Sigmoid colon (tissue), 7 donors: ENCODE data around the gene FOXR1. TPM values are rescaled to one million over a fixed set of nuclear protein-coding genes. Genes with fewer than 3 reads are reported as not detected.
"Not testable (repeated sequence)": the region's sequence is repeated elsewhere in the genome, so short reads cannot be mapped to it uniquely, and the experiment has no call there.

Experiments used
- DNase-seq: peaks from one replicate; pipeline ENCODE4 v3.0.0-alpha.2; 2019
- H3K27ac ChIP-seq, 4 donors: fragments of 200-600 bp; sonication (generic); one replicate each; pipeline ENCODE4 v1.5.1; 2016 to 2019; ENCODE audit warnings: mild to moderate bottlenecking in 1 of 4
- H3K27me3 ChIP-seq, 3 donors: fragments of 200-600 bp; sonication (generic); one replicate each; pipeline ENCODE4 v1.5.1; 2019; ENCODE audit warnings: mild to moderate bottlenecking in 1 of 3
- H3K36me3 ChIP-seq, 4 donors: fragments of 200-600 bp; sonication (generic); one replicate each; pipeline ENCODE4 v1.5.1; 2016 to 2019
- H3K4me1 ChIP-seq, 4 donors: fragments of 200-600 bp; sonication (generic); one replicate each; pipeline ENCODE4 v1.5.1; 2017 to 2019
- H3K4me3 ChIP-seq, 4 donors: fragments of 200-600 bp; sonication (generic); one replicate each; pipeline ENCODE4 v1.5.1; 2017 to 2019; ENCODE audit warnings: mild to moderate bottlenecking in 2 of 4, moderate library complexity in 1 of 4
- H3K9me3 ChIP-seq, 4 donors: fragments of 200-600 bp in 3 of 4; sonication (generic) in 3 of 4; one replicate each; pipeline versions ENCODE4 v1.5.1 to v1.6.1; 2013 to 2019
- CTCF ChIP-seq, 4 experiments: fragments of 450-650 bp in 3 of 4; fragments of 200-600 bp in 1 of 4; IDR thresholded peaks; one replicate each; pipeline ENCODE4 v1.5.1; 2016 to 2019; ENCODE audit warnings: antibody characterized with exemption in 4 of 4, mild to moderate bottlenecking in 3 of 4, moderate library complexity in 2 of 4
- EP300 ChIP-seq, 4 donors: sonication (generic); formaldehyde crosslinking; IDR thresholded peaks; one replicate each; pipeline ENCODE4 v1.6.1; 2017; ENCODE audit warnings: antibody characterized with exemption in 4 of 4
- POLR2A ChIP-seq, 2 donors: fragments of 450-650 bp; IDR thresholded peaks; one replicate each; pipeline ENCODE4 v1.6.1; 2016; ENCODE audit warnings: antibody characterized with exemption in 2 of 2, mild to moderate bottlenecking in 2 of 2, moderate library complexity in 2 of 2
- POLR2AphosphoS5 ChIP-seq, 4 donors: sonication (generic); formaldehyde crosslinking; IDR thresholded peaks; one replicate each; pipeline ENCODE4 v1.6.1; 2017; ENCODE audit warnings: antibody characterized with exemption in 4 of 4
- WGBS, 2 donors: extraction: QIAGEN DNeasy Blood & Tissue Kit; methylation state at CpG; one replicate each; pipeline ENCODE4 v1.1.7; 2013; 5-methylcytosine and 5-hydroxymethylcytosine counted together
- intact Hi-C: fragments of 100-400 bp; cut with DNase I; formaldehyde crosslinking; loops from one replicate; pipeline ENCODE4 v1.15.1; 2023
- polyA plus RNA-seq, 3 donors: library from polyadenylated mRNA; stranded (reverse); fragments of 200-250 nt; gene quantifications; one replicate each; pipeline ENCODE4 v1.2.3, GENCODE V29; 2013
- total RNA-seq, 4 donors: library from RNA; depleted of rRNA; stranded (reverse); fragments of >200 nt; gene quantifications; one replicate each; pipeline ENCODE4 v1.1.0, GENCODE V29; 2016
- donor health status: healthy with polysubstance abuse.
- donor health status: Bipolar disorder and iron deficiency.
- donor health status: healthy.

Gene FOXR1
- total and polyA plus RNA-seq, 7 donors = not detected

- TF ChIP-seq POLR2AphosphoS5 (IDR thresholded peaks at IDR 0.05) (no peak), EP300 (IDR thresholded peaks at IDR 0.05) (no peak), POLR2A (IDR thresholded peaks at IDR 0.05) (no peak), CTCF (IDR thresholded peaks at IDR 0.05) (no peak)
- no peak for DNase-seq
- no peaks in the 10 kb centered on the region for H3K9me3 ChIP-seq
- H3K36me3 ChIP-seq = no peaks in the 10 kb centered on the region
- WGBS, 2 donors = 81 to 88% methylated on average over 2 of the region's 2 CpGs
- no peak overlapping the region for H3K27ac ChIP-seq
- H3K27me3 ChIP-seq = no peaks in the 10 kb centered on the region
- H3K4me3 ChIP-seq = no peak overlapping the region
- peaks cover 0 to 6% (median 0%) of the 10 kb centered on the region in 4 donors for H3K4me1 ChIP-seq
- intact Hi-C loops = no loop called here
Observed at GRCh38 chr11:118984825-118985224, 13.3 kb downstream of the FOXR1 start.

GRCh38 chr11:118988280-118988679 lies 16.7 kb downstream of the FOXR1 start:
- Histone ChIP-seq H3K27me3 (no peaks in the 10 kb centered on the region), H3K9me3 (no peaks in the 10 kb centered on the region), H3K4me3 (no peak overlapping the region), H3K36me3 (no peaks in the 10 kb centered on the region), H3K27ac (no peak overlapping the region), H3K4me1 (no peaks in the 10 kb centered on the region)
- intact Hi-C loops = no loop called here
- WGBS, 2 donors = 62 to 92% methylated on average over 5 of the region's 5 CpGs
- TF ChIP-seq EP300 (IDR thresholded peaks at IDR 0.05) = no peak
- TF ChIP-seq POLR2A (IDR thresholded peaks at IDR 0.05) = no peak
- no peak for TF ChIP-seq POLR2AphosphoS5 (IDR thresholded peaks at IDR 0.05)
- TF ChIP-seq CTCF (IDR thresholded peaks at IDR 0.05) = no peak
- no peak for DNase-seq

GRCh38 chr11:118991486-118992038 lies 20.0 kb downstream of the FOXR1 start:
- H3K9me3 ChIP-seq, H3K27ac ChIP-seq, H3K4me3 ChIP-seq, DNase-seq, H3K4me1 ChIP-seq, H3K36me3 ChIP-seq, H3K27me3 ChIP-seq, intact Hi-C loops: not testable (repeated sequence)
- 96 to 97% methylated on average over 44 of the region's 44 CpGs for WGBS, 2 donors

DNA sequence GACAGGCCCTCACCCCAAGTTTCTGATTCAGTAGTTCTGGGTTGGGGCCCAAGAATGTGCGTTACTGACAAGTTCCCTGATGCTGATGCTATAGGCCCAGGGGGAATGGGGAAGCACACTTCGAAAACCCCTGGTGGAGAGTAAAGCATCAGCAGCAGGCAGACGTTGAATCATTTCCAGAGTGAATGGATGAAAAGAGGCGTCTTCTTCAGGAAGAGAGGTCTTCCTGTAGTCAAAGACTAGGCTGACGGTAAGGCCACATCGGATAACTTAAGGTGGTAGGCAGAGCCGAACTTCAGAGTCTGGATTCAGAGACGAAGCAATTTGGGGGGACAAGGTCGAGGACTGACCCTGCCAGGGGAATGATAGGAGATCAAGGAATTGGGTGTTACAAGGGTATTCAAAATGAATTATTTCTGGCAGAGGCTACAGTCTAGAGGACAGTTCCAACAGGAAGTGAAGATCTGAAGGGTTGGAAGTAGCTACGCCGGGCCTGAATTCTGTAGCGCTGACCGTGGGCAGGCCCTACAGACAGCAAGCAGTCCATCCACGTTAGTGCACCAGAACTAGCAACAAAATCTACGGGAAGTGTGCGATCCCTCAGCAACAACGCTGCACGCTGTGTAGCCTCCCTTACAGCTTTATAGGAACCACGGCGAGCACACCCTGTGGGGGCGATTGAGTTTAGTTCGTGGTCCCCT lies 25.5 kb downstream of the FOXR1 start:
- Histone ChIP-seq H3K27me3 (no peaks in the 10 kb centered on the region), H3K27ac (peak overlapping the region; percentile 86 to 94 (median 90)), H3K4me1 (peaks cover 0 to 31% (median 19%) of the 10 kb centered on the region in 4 donors), H3K36me3 (peaks cover 0 to 28% (median 12%) of the 10 kb centered on the region in 4 donors), H3K4me3 (peak overlapping the region; percentile 62 to 96 (median 84)), H3K9me3 (no peaks in the 10 kb centered on the region)
- WGBS, 2 donors = 16 to 33% methylated on average over 22 of the region's 22 CpGs
- peak in 1 of 4 experiments; percentile 14 for TF ChIP-seq CTCF (IDR thresholded peaks at IDR 0.05)
- TF ChIP-seq EP300 (IDR thresholded peaks at IDR 0.05) = no peak
- intact Hi-C loops = no loop called here
- no peak for DNase-seq

DNA sequence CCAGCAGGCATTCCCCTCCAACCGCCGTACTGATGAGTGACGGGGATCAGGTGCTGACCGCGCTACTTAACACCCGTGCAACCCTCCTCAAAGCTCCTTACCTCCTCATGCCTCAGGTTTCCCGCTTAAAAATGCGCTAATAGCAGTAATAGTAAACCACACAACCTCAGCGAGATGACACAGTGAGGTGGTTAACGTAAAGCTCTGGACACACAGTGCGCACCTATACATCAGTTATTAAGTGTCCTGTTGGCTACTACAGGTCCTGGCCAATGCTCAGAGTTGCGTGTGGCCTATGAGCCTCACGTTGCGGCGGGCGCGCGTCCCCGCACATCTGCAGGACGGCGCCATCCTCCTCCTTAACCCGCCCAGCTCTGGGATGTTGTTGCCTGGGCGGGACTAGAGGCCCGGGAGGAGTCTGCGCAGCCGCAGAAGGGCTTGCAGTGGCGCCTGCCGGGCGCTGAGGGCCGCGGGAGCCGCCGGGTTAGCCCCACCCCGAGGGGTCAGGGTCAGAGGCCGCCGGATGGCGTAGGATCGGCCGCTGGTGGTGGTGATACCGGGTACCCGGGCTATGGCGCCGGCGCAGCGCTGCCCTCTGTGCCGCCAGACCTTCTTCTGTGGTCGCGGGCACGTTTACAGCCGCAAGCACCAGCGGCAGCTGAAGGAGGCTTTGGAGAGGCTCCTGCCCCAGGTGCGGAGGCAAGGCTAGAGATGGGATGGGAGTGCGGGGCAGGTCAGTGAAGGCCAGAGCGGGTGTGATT lies 26.2 kb downstream of the FOXR1 start, which contains the start of gene CENATAC:
CENATAC (plus strand) TSS at position 512 of the 761 bp plus-strand sequence; CDS start at position 572, 60 bp downstream.
- peak within 1 kb of the TSS; percentile 62 to 96 (median 84) for H3K4me3 ChIP-seq
- H3K27me3 ChIP-seq = no peaks in the 10 kb centered on the region
- H3K9me3 ChIP-seq = no peaks in the 10 kb centered on the region
- intact Hi-C loops = no loop called here
- TF ChIP-seq POLR2A (IDR thresholded peaks at IDR 0.05) (peak; percentile 58 to 74), POLR2AphosphoS5 (IDR thresholded peaks at IDR 0.05) (peak; percentile 74 to 97 (median 94)), CTCF (IDR thresholded peaks at IDR 0.05) (no peak), EP300 (IDR thresholded peaks at IDR 0.05) (no peak)
- DNase-seq = peak; percentile 97
- peak within 1 kb of the TSS; percentile 86 to 94 (median 90) for H3K27ac ChIP-seq
- peaks cover 0 to 31% (median 19%) of the 10 kb centered on the region in 4 donors for H3K4me1 ChIP-seq
- peaks cover 0 to 35% (median 15%) of the 10 kb centered on the region in 4 donors for H3K36me3 ChIP-seq
- 0 to 1% methylated on average over 54 of the region's 54 CpGs for WGBS, 2 donors
